SK-N-SH treated with all-trans-retinoic acid at 6 μM for 48 hours (cell line): ENCODE results near the gene SLC6A18.

Experiments
- ATAC-seq: fragments of 200-7000 bp; cut with Tn5 transposase; 3 replicates; pipeline ENCODE4 v1.9.1; 2020; ENCODE audit warnings: mild to moderate bottlenecking, moderate library complexity
- ARNTL ChIP-seq: fragments of 450-650 bp; formaldehyde crosslinking; IDR thresholded peaks from 2 replicates; pipeline ENCODE4 v1.5.0; 2020; ENCODE audit warnings: low read depth, mild to moderate bottlenecking, moderate library complexity, borderline replicate concordance
- CREB5 ChIP-seq: fragments of 250-450 bp; sonication (Bioruptor Pico); IDR thresholded peaks from 2 replicates; pipeline ENCODE4 v1.5.1; 2020; ENCODE audit warnings: low read depth, mild to moderate bottlenecking, moderate library complexity
- GLIS3 ChIP-seq: fragments of 250-450 bp; sonication (Bioruptor Pico); IDR thresholded peaks from 2 replicates; pipeline ENCODE4 v1.5.0; 2020; ENCODE audit warnings: mild to moderate bottlenecking, moderate library complexity
- ISL1 ChIP-seq: fragments of 250-450 bp; sonication (Bioruptor Pico); IDR thresholded peaks from 2 replicates; pipeline ENCODE4 v2.1.2; 2022; ENCODE audit warnings: mild to moderate bottlenecking, moderate library complexity
- OSR1 ChIP-seq: fragments of 250-450 bp; sonication (Bioruptor Pico); IDR thresholded peaks from 2 replicates; pipeline ENCODE4 v1.8.0; 2022; ENCODE audit warnings: moderate library complexity, mild to moderate bottlenecking, inconsistent platforms
- PATZ1 ChIP-seq: fragments of 250-450 bp; sonication (Bioruptor Pico); IDR thresholded peaks from 2 replicates; pipeline ENCODE4 v1.8.0; 2020; ENCODE audit warnings: mild to moderate bottlenecking, moderate library complexity, borderline replicate concordance
- POU6F1 ChIP-seq: fragments of 250-450 bp; sonication (Bioruptor Pico); IDR thresholded peaks from 2 replicates; pipeline ENCODE4 v1.8.0; 2021; ENCODE audit warnings: low read depth, mild to moderate bottlenecking, moderate library complexity, borderline replicate concordance
- TCF4 ChIP-seq: fragments of 250-450 bp; sonication (Bioruptor Pico); IDR thresholded peaks from 2 replicates; pipeline ENCODE4 v1.8.0; 2021; ENCODE audit warnings: mild to moderate bottlenecking, moderate library complexity, borderline replicate concordance
- TSHZ2 ChIP-seq: fragments of 250-450 bp; sonication (Bioruptor Pico); IDR thresholded peaks from 2 replicates; pipeline ENCODE4 v1.5.0; 2020; ENCODE audit warnings: mild to moderate bottlenecking, moderate library complexity
- ZFP3 ChIP-seq: fragments of 250-450 bp; sonication (Bioruptor Pico); IDR thresholded peaks from 2 replicates; pipeline ENCODE4 v1.5.0; 2020; ENCODE audit warnings: mild to moderate bottlenecking, moderate library complexity
- ZFP30 ChIP-seq: fragments of 450-650 bp; formaldehyde crosslinking; IDR thresholded peaks from 2 replicates; pipeline ENCODE4 v1.5.0; 2022; ENCODE audit warnings: mild to moderate bottlenecking, moderate library complexity
- ZNF565 ChIP-seq: fragments of 450-650 bp; formaldehyde crosslinking; conservative IDR thresholded peaks from 2 replicates; pipeline ENCODE4 v1.5.0; 2020; ENCODE audit warnings: low read depth, mild to moderate bottlenecking, moderate library complexity
- ZNF70 ChIP-seq: fragments of 450-650 bp; formaldehyde crosslinking; IDR thresholded peaks from 2 replicates; pipeline ENCODE4 v1.5.0; 2020; ENCODE audit warnings: mild to moderate bottlenecking, moderate library complexity
- ZNF8 ChIP-seq: fragments of 450-650 bp; formaldehyde crosslinking; IDR thresholded peaks from 2 replicates; pipeline ENCODE4 v1.5.0; 2020; ENCODE audit warnings: mild to moderate bottlenecking, moderate library complexity

Gene SLC6A18

GRCh38 chr5:1199649-1200494 is 25.3 kb upstream of the SLC6A18 start:
- TF ChIP-seq ARNTL (CRISPR knock-in tag) (no peak), GLIS3 (no peak), ZNF70 (CRISPR knock-in tag) (no peak), TSHZ2 (CRISPR knock-in tag) (no peak)
- TF ChIP-seq, all 23 proteins: peak for 0
- ATAC-seq, result no peak

GRCh38 chr5:1200495-1201326 is 24.5 kb upstream of the SLC6A18 start:
- TF ChIP-seq ZFP3 (CRISPR knock-in tag) (no peak), TCF4 (no peak), POU6F1 (no peak), TSHZ2 (CRISPR knock-in tag) (no peak), PATZ1 (no peak)
- no peak; the same call in 2 of the 3 replicates for ATAC-seq

GRCh38 chr5:1201327-1202025 is 23.7 kb upstream of the SLC6A18 start, which contains the start of gene SLC6A19:
TSS of gene SLC6A19 (plus strand) at chr5:1201595. CDS start at chr5:1201651, 56 bp downstream.
- ATAC-seq, result no peak
- no peak for TF ChIP-seq GLIS3
- TF ChIP-seq ZNF8 (CRISPR knock-in tag), result no peak
- no peak for TF ChIP-seq PATZ1
- TF ChIP-seq POU6F1, result no peak
- TF ChIP-seq CREB5 (CRISPR knock-in tag), result no peak
- TF ChIP-seq TSHZ2 (CRISPR knock-in tag), result no peak
- no peak for TF ChIP-seq ZNF70 (CRISPR knock-in tag)
- no peak for TF ChIP-seq ISL1 (CRISPR knock-in tag)
- TF ChIP-seq ZNF565 (CRISPR knock-in tag), result no peak
- TF ChIP-seq ZFP30 (CRISPR knock-in tag), result no peak
- no peak for TF ChIP-seq TCF4
- no peak for TF ChIP-seq OSR1 (CRISPR knock-in tag)
- no peak for TF ChIP-seq ARNTL (CRISPR knock-in tag)
